Sigmoid colon (tissue), 3 donors: ENCODE data around the gene KRT6A.

ENCODE experiments used
- CTCF ChIP-seq, 4 experiments: fragments of 450-650 bp in 3 of 4; fragments of 200-600 bp in 1 of 4; IDR thresholded peaks; one replicate each; pipeline ENCODE4 v1.5.1; 2016 to 2019; ENCODE audit warnings: antibody characterized with exemption in 4 of 4, mild to moderate bottlenecking in 3 of 4, moderate library complexity in 2 of 4
- POLR2A ChIP-seq, 2 donors: fragments of 450-650 bp; IDR thresholded peaks; one replicate each; pipeline ENCODE4 v1.6.1; 2016; ENCODE audit warnings: antibody characterized with exemption in 2 of 2, mild to moderate bottlenecking in 2 of 2, moderate library complexity in 2 of 2

GRCh38 chr12:52532636-52533035 is 39.6 kb upstream of the KRT6A start:
- TF ChIP-seq CTCF (IDR thresholded peaks at IDR 0.05) (no peak), POLR2A (IDR thresholded peaks at IDR 0.05) (no peak)
